Neural progenitor cell (in vitro differentiated cells): ENCODE data around the gene MACROH2A1. TPM values are rescaled to one million over a fixed set of nuclear protein-coding genes. Genes with fewer than 3 reads are reported as not detected.

ENCODE experiments used
- DNase-seq: peaks from one replicate; pipeline ENCODE4 v3.0.0-alpha.2; 2016; ENCODE audit warnings: low spot score
- H2AFZ ChIP-seq: fragments of 200-600 bp; sonication (generic); replicated peaks from 2 replicates; pipeline ENCODE4 v1.6.1; 2016; ENCODE audit warnings: antibody characterized with exemption
- H3F3A ChIP-seq: fragments of 200-600 bp; sonication (generic); 2 replicates; pipeline ENCODE4 v1.6.1; 2016; ENCODE audit warnings: antibody characterized with exemption, low read depth
- H3K27ac ChIP-seq: fragments of 200-600 bp; sonication (generic); 2 replicates; pipeline ENCODE4 v1.5.1; 2016; ENCODE audit warnings: mild to moderate bottlenecking
- H3K27me3 ChIP-seq: fragments of 200-600 bp; sonication (generic); 2 replicates; pipeline ENCODE4 v1.6.1; 2016; ENCODE audit warnings: mild to moderate bottlenecking, moderate library complexity
- H3K36me3 ChIP-seq: fragments of 200-600 bp; sonication (generic); 2 replicates; pipeline ENCODE4 v1.5.1; 2016
- H3K4me1 ChIP-seq: fragments of 200-600 bp; sonication (generic); 2 replicates; pipeline ENCODE4 v1.6.1; 2016; ENCODE audit warnings: mixed run types
- H3K4me2 ChIP-seq: fragments of 200-600 bp; sonication (generic); 2 replicates; pipeline ENCODE4 v1.6.1; 2016
- H3K4me3 ChIP-seq: fragments of 200-600 bp; sonication (generic); 2 replicates; pipeline ENCODE4 v1.5.1; 2016
- H3K79me2 ChIP-seq: fragments of 200-600 bp; sonication (generic); 2 replicates; pipeline ENCODE4 v1.6.1; 2016; ENCODE audit warnings: low read depth
- H3K9ac ChIP-seq: fragments of 200-600 bp; sonication (generic); 2 replicates; pipeline ENCODE4 v1.6.1; 2016
- H3K9me3 ChIP-seq: fragments of 200-600 bp; sonication (generic); 2 replicates; pipeline ENCODE4 v1.5.1; 2016; ENCODE audit warnings: low read depth
- H4K20me1 ChIP-seq: fragments of 200-600 bp; sonication (generic); 2 replicates; pipeline ENCODE4 v1.6.1; 2016; ENCODE audit warnings: low read depth
- H3K27ac Mint-ChIP-seq: 3 replicates; pipeline ENCODE4 v1.8.0; 2021; ENCODE audit warnings: mixed read lengths
- H3K27me3 Mint-ChIP-seq: 2 replicates; pipeline ENCODE4 v1.8.0; 2022; ENCODE audit warnings: low read depth, mild to moderate bottlenecking, inconsistent platforms, moderate library complexity, mixed read lengths; ENCODE audit not compliant: insufficient read depth
- H3K36me3 Mint-ChIP-seq: 3 replicates; pipeline ENCODE4 v1.8.0; 2021; ENCODE audit warnings: mixed read lengths
- H3K4me1 Mint-ChIP-seq: 3 replicates; pipeline ENCODE4 v1.8.0; 2021; ENCODE audit warnings: mixed read lengths
- H3K4me3 Mint-ChIP-seq: 3 replicates; pipeline ENCODE4 v1.8.0; 2021; ENCODE audit warnings: mild to moderate bottlenecking, moderate library complexity, mixed read lengths
- H3K9me3 Mint-ChIP-seq: 3 replicates; pipeline ENCODE4 v1.8.0; 2020; ENCODE audit warnings: mixed read lengths
- CTCF ChIP-seq: fragments of 200-600 bp; sonication (generic); IDR thresholded peaks from 2 replicates; pipeline ENCODE4 v1.5.1; 2017; ENCODE audit warnings: antibody characterized with exemption, mild to moderate bottlenecking
- EZH2 ChIP-seq: fragments of 200-600 bp; sonication (generic); IDR thresholded peaks from 2 replicates; pipeline ENCODE4 v1.6.1; 2017; ENCODE audit warnings: antibody characterized with exemption, mild to moderate bottlenecking, moderate library complexity
- EZH2phosphoT487 ChIP-seq: fragments of 200-600 bp; sonication (generic); IDR thresholded peaks from 2 replicates; pipeline ENCODE4 v1.6.1; 2017; ENCODE audit warnings: antibody characterized with exemption
- total RNA-seq: library from RNA; depleted of rRNA; stranded (reverse); fragments of >200 nt; gene quantifications from 2 replicates; pipeline ENCODE4 v1.2.3, GENCODE V29; 2015; ENCODE audit warnings: low replicate concordance

The MACROH2A1 gene
- total RNA-seq, 1 donor from 2014 or later = 179 TPM

- H3K36me3 Mint-ChIP-seq = peaks cover 38% of the 10 kb centered on the region
- H3K79me2 ChIP-seq = peaks cover 3% of the 10 kb centered on the region
Measured at GRCh38 chr5:135379046-135379654, 19.9 kb downstream of the MACROH2A1 start.

GRCh38 chr5:135377751-135378680, 21.0 kb downstream of the MACROH2A1 start:
- TF ChIP-seq EZH2 = no peak
- TF ChIP-seq CTCF = no peak
- no peak for TF ChIP-seq EZH2phosphoT487
- no peaks in the 10 kb centered on the region for H3K4me1 ChIP-seq
- peaks cover 73% of the 10 kb centered on the region for H4K20me1 ChIP-seq
- no peak overlapping the region for H3K4me3 Mint-ChIP-seq
- no peak overlapping the region for H3K27ac ChIP-seq
- no peaks in the 10 kb centered on the region for H3K9me3 ChIP-seq
- H3K36me3 Mint-ChIP-seq = peaks cover 35% of the 10 kb centered on the region
- H3K27me3 Mint-ChIP-seq = no peaks in the 10 kb centered on the region
- no peak overlapping the region for H3K9ac ChIP-seq
- no peak overlapping the region for H3K27ac Mint-ChIP-seq
- H3F3A ChIP-seq = no peaks in the 10 kb centered on the region
- no peaks in the 10 kb centered on the region for H3K4me1 Mint-ChIP-seq
- H3K9me3 Mint-ChIP-seq = no peaks in the 10 kb centered on the region
- H3K27me3 ChIP-seq = no peaks in the 10 kb centered on the region
- no peak overlapping the region for H2AFZ ChIP-seq
- peaks cover under 1% of the 10 kb centered on the region for H3K79me2 ChIP-seq
- DNase-seq = no peak
- no peak overlapping the region for H3K4me3 ChIP-seq
- no peaks in the 10 kb centered on the region for H3K36me3 ChIP-seq
- H3K4me2 ChIP-seq = no peak overlapping the region

More at GRCh38 chr5:135379046-135379654, 19.9 kb downstream of the MACROH2A1 start:
- Histone ChIP-seq H3K27me3 (no peaks in the 10 kb centered on the region), H3K4me3 (no peak overlapping the region), H3K9ac (no peak overlapping the region), H3K27ac (no peak overlapping the region), H3F3A (no peaks in the 10 kb centered on the region), H4K20me1 (peaks cover 71% of the 10 kb centered on the region), H3K4me1 (no peaks in the 10 kb centered on the region), H2AFZ (no peak overlapping the region), H3K9me3 (no peaks in the 10 kb centered on the region), H3K36me3 (no peaks in the 10 kb centered on the region), H3K4me2 (no peak overlapping the region)
- Mint-ChIP-seq H3K27ac (no peak overlapping the region), H3K9me3 (no peaks in the 10 kb centered on the region), H3K4me1 (no peaks in the 10 kb centered on the region), H3K27me3 (no peaks in the 10 kb centered on the region), H3K4me3 (no peak overlapping the region)
- no peak for DNase-seq
- TF ChIP-seq EZH2phosphoT487 (no peak), CTCF (no peak), EZH2 (no peak)

GRCh38 chr5:135376961-135377624, 21.9 kb downstream of the MACROH2A1 start:
- Mint-ChIP-seq H3K4me1 (no peaks in the 10 kb centered on the region), H3K27ac (no peak overlapping the region), H3K4me3 (no peak overlapping the region), H3K9me3 (no peaks in the 10 kb centered on the region), H3K36me3 (peaks cover 26% of the 10 kb centered on the region), H3K27me3 (no peaks in the 10 kb centered on the region)
- Histone ChIP-seq H3K9ac (no peak overlapping the region), H3K4me2 (no peak overlapping the region), H3K79me2 (no peaks in the 10 kb centered on the region), H2AFZ (no peak overlapping the region), H3K4me3 (no peak overlapping the region), H3K4me1 (no peaks in the 10 kb centered on the region), H3K36me3 (no peaks in the 10 kb centered on the region), H4K20me1 (peaks cover 75% of the 10 kb centered on the region), H3K27ac (no peak overlapping the region), H3K27me3 (no peaks in the 10 kb centered on the region), H3F3A (no peaks in the 10 kb centered on the region), H3K9me3 (no peaks in the 10 kb centered on the region)
- TF ChIP-seq EZH2 (no peak), CTCF (no peak), EZH2phosphoT487 (no peak)
- DNase-seq = no peak
